D721Med (cell line): Measurements from ENCODE around the gene C1S.
A peak's percentile ranks its signal among the peaks of the same experiment; 100 is the strongest.

ENCODE experiments used
- DNase-seq: peaks from one replicate; pipeline ENCODE4 v3.0.0; 2011; ENCODE audit warnings: low spot score; ENCODE audit not compliant: insufficient read length
- FAIRE-seq: peaks from 2 replicates; lab custom pipeline; 2011; peaks lifted over from hg19 to GRCh38; lab: Jason Lieb, UNC
- TF ChIP-seq, protein P1 (sequence below): IDR thresholded peaks from 2 replicates; pipeline ENCODE4 v1.5.1; 2012; ENCODE audit warnings: mild to moderate bottlenecking, control low read depth; ENCODE audit not compliant: insufficient read depth; ENCODE audit errors: missing control alignments

The C1S gene

GRCh38 chr12:7018350-7019042 is 42.0 kb upstream of the C1S start, which contains the start of gene LPCAT3:
Gene LPCAT3, minus strand, starts transcription at chr12:7018476. Its CDS starts 52 bp downstream, at chr12:7018424.
- TF ChIP-seq, protein P1, sequence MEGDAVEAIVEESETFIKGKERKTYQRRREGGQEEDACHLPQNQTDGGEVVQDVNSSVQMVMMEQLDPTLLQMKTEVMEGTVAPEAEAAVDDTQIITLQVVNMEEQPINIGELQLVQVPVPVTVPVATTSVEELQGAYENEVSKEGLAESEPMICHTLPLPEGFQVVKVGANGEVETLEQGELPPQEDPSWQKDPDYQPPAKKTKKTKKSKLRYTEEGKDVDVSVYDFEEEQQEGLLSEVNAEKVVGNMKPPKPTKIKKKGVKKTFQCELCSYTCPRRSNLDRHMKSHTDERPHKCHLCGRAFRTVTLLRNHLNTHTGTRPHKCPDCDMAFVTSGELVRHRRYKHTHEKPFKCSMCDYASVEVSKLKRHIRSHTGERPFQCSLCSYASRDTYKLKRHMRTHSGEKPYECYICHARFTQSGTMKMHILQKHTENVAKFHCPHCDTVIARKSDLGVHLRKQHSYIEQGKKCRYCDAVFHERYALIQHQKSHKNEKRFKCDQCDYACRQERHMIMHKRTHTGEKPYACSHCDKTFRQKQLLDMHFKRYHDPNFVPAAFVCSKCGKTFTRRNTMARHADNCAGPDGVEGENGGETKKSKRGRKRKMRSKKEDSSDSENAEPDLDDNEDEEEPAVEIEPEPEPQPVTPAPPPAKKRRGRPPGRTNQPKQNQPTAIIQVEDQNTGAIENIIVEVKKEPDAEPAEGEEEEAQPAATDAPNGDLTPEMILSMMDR: peak; percentile 76
- FAIRE-seq: no peak
- peak; percentile 88 for DNase-seq

DNA sequence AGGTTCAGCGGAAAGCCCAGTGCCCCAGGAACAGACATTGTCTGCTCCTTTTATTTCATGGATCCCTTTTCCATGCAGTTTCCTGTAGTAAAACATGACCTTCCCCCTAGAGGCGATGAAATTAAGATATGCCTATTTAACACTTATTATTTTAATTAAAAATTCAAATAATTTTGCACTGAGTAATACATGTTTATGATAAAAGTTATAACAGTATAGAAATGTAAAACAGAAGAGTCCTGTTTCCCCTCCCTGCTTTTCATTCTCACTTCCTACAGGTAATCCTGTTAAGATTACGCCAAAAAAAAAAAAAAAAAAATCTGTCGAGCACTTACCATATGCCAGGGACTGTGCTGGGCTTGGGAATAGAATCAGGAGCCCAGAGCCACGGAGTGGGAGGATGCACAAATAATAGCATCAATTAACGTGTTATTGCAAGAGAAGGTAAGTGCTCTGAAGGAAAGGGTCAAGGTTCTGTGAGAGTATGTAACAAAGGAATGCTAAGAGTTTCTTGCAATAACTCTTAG is 41.4 kb upstream of the C1S start:
- DNase-seq (no peak), FAIRE-seq (no peak)
- TF ChIP-seq, protein P1: no peak

DNA sequence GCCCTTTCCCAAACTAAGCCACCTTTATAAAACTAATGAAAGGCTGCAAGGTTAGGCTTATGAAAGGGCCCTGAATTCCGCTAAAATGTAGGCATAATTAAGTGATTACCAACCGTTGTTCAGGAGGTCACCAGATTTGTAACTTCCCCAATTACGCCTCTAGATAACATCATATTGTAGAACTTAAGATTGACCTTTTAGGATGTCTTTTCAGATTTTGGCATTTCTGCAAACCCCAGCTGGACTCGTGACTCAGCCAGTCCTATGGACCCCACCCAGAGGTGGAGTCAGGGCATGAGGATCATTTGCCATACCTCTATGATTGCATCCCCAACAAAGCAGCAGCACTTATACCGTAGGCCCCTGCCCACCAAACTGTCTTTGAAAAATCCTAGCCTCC is 38.6 kb upstream of the C1S start:
- DNase-seq: no peak
- FAIRE-seq: no peak
- TF ChIP-seq, protein P1: no peak

DNA sequence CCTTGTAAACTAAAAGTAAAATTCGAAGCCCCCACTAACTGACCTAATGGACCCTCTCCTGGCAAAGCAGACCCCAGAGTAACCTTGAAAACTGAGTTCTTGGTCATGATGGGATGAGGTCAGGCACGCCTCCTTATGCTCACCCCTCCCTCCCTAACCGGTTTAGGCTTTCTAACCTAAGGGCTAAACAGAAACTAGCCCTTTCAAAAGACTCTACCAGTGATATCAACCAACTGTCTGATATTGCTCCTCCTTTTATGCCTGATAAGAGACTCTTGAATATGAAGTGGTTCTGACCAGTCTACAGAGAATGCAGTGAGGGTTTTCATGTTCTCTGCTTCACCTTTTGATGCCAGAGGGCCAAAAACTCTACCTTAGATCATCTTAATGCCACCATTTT is 37.4 kb upstream of the C1S start:
- DNase-seq (no peak), FAIRE-seq (no peak)
- TF ChIP-seq, protein P1: no peak

- DNase-seq (no peak), FAIRE-seq (no peak)
- TF ChIP-seq, protein P1: no peak
Measured at GRCh38 chr12:7026854-7027253, 33.7 kb upstream of the C1S start.

- no peak for DNase-seq
- TF ChIP-seq, protein P1: no peak
- no peak for FAIRE-seq
Measured at GRCh38 chr12:7031306-7031705, 29.2 kb upstream of the C1S start.

DNA sequence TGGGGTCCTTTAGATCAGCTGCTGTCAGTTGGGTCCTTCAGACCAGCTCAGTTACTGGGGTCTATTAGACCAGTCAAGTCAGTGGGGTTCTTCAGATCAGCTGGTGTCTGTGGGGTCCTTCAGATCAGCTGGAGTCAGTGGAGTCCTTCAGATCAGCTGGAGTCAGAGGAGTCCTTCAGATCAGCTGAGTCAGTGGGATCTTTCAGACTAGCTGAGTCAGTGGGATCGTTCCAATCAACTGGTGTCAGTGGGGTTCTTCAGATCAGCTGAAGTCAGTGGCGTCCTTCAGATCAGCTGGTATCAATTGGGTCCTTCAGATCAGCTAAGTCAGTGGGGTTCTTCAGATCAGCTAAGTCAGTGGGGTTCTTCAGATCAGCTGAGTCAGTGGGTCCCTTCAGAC is 27.5 kb upstream of the C1S start:
- DNase-seq (no peak), FAIRE-seq (no peak)
- TF ChIP-seq, protein P1: no peak
